Activated CD4-positive, alpha-beta memory T cell treated with anti-CD3 and anti-CD28 coated beads, Interleukin-2, amount 10 ng/mL, durations not matched to agents 7 days and 5 days (primary cell): Measurements from ENCODE around the gene MT1G. TPM values are rescaled to one million over a fixed set of nuclear protein-coding genes. Genes with fewer than 3 reads are reported as not detected.
A peak's percentile ranks its signal among the peaks of the same experiment; 100 is the strongest.
"Not testable (repeated sequence)": the region's sequence is repeated elsewhere in the genome, so short reads cannot be mapped to it uniquely, and the experiment has no call there.

ENCODE experiments used
- CTCF ChIA-PET: fragments of 350-600 bp; sonication (Branson Sonifier 250); formaldehyde crosslinking; loops from one replicate; lab custom pipeline; 2021; ENCODE audit warnings: antibody characterized with exemption, inconsistent platforms; lab: Charles Lee
- POLR2A ChIA-PET: fragments of 350-600 bp; sonication (Branson Sonifier 250); formaldehyde crosslinking; loops from one replicate; lab custom pipeline; 2021; ENCODE audit warnings: antibody characterized with exemption; lab: Charles Lee
- DNase-seq: peaks from one replicate; pipeline ENCODE4 v3.0.0-alpha.2; 2020
- H3K27ac Mint-ChIP-seq: one replicate; pipeline ENCODE4 v1.8.0; 2021; ENCODE audit warnings: mild to moderate bottlenecking, mixed read lengths
- H3K27me3 Mint-ChIP-seq: one replicate; pipeline ENCODE4 v1.8.0; 2021; ENCODE audit warnings: mixed read lengths
- H3K36me3 Mint-ChIP-seq: one replicate; pipeline ENCODE4 v1.8.0; 2021; ENCODE audit warnings: low read depth, mixed read lengths
- H3K4me1 Mint-ChIP-seq: one replicate; pipeline ENCODE4 v1.8.0; 2021; ENCODE audit warnings: mixed read lengths
- H3K4me3 Mint-ChIP-seq: one replicate; pipeline ENCODE4 v1.8.0; 2021; ENCODE audit warnings: mild to moderate bottlenecking, mixed read lengths
- H3K9me3 Mint-ChIP-seq: one replicate; pipeline ENCODE4 v1.8.0; 2021; ENCODE audit warnings: mixed read lengths
- total RNA-seq, 2 experiments: library from RNA; stranded (reverse); gene quantifications; one replicate each; pipeline ENCODE4 v1.2.3, GENCODE V29; 2021

Gene MT1G
- 1 to 10 TPM; 2.2 to 2.9 TPM for total RNA-seq

- peak; percentile 44 for DNase-seq
- H3K36me3 Mint-ChIP-seq: no peaks in the 10 kb centered on the region
- no peaks in the 10 kb centered on the region for H3K9me3 Mint-ChIP-seq
- peak within 1 kb of the TSS; percentile 32 for H3K4me3 Mint-ChIP-seq
- H3K27me3 Mint-ChIP-seq: peaks cover 76% of the 10 kb centered on the region
- peaks cover 28% of the 10 kb centered on the region for H3K4me1 Mint-ChIP-seq
- H3K27ac Mint-ChIP-seq: no peak within 1 kb of the TSS
- CTCF ChIA-PET: no interaction called here
- POLR2A ChIA-PET: interaction anchor here (1.3 kb wide), 3 partner anchors 11 to 86 kb away, joined by 4 to 5 read pairs (median 4); partner anchors contain the start of gene MT1X
These were observed at the start of gene MT1G for GRCh38 chr16:56667581-56668571. Gene MT1G, minus strand, starts transcription at chr16:56668065. Its CDS starts 72 bp downstream, at chr16:56667993.

GRCh38 chr16:56717532-56717931, 49.7 kb upstream of the MT1G start:
- DNase-seq, H3K36me3 Mint-ChIP-seq, H3K4me3 Mint-ChIP-seq, H3K9me3 Mint-ChIP-seq, H3K4me1 Mint-ChIP-seq, H3K27ac Mint-ChIP-seq: not testable (repeated sequence)
- ChIA-PET POLR2A (interaction anchor here (1.2 kb wide), 1 partner anchor 52 kb away, joined by 3 read pairs; no protein-coding TSS in a partner anchor), CTCF (interaction anchor here (2.9 kb wide), 1 partner anchor 16 kb away, joined by 18 read pairs; no protein-coding TSS in a partner anchor)
- H3K27me3 Mint-ChIP-seq: peaks cover 22% of the 10 kb centered on the region

- H3K36me3 Mint-ChIP-seq: no peaks in the 10 kb centered on the region
- no peaks in the 10 kb centered on the region for H3K9me3 Mint-ChIP-seq
- peaks cover 15% of the 10 kb centered on the region for H3K27me3 Mint-ChIP-seq
- no peak overlapping the region for H3K27ac Mint-ChIP-seq
- no peak overlapping the region for H3K4me3 Mint-ChIP-seq
- POLR2A ChIA-PET: interaction anchor here (0.6 kb wide), 1 partner anchor 12 kb away, joined by 4 read pairs; no protein-coding TSS in a partner anchor
- no peak for DNase-seq
- no peaks in the 10 kb centered on the region for H3K4me1 Mint-ChIP-seq
- CTCF ChIA-PET: interaction anchor here (2.9 kb wide), 1 partner anchor 15 kb away, joined by 18 read pairs; no protein-coding TSS in a partner anchor
These were observed 48.9 kb upstream of the MT1G start for GRCh38 chr16:56716761-56717160.

- Mint-ChIP-seq H3K4me1 (no peaks in the 10 kb centered on the region), H3K36me3 (no peaks in the 10 kb centered on the region), H3K27ac (no peak overlapping the region), H3K27me3 (peaks cover 4% of the 10 kb centered on the region), H3K4me3 (no peak overlapping the region), H3K9me3 (no peaks in the 10 kb centered on the region)
- no peak for DNase-seq
- POLR2A ChIA-PET: no interaction called here
- CTCF ChIA-PET: interaction anchor here (2.9 kb wide), 1 partner anchor 14 kb away, joined by 18 read pairs; no protein-coding TSS in a partner anchor
These were observed 47.3 kb upstream of the MT1G start for GRCh38 chr16:56715126-56715525.

- Mint-ChIP-seq H3K4me1 (peaks cover 7% of the 10 kb centered on the region), H3K27ac (no peak overlapping the region), H3K36me3 (no peaks in the 10 kb centered on the region), H3K9me3 (no peaks in the 10 kb centered on the region), H3K27me3 (peaks cover 3% of the 10 kb centered on the region), H3K4me3 (no peak overlapping the region)
- CTCF ChIA-PET: interaction anchor here (1.4 kb wide), 1 partner anchor 12 kb away, joined by 4 read pairs; no protein-coding TSS in a partner anchor
- POLR2A ChIA-PET: no interaction called here
- DNase-seq: no peak
These were observed 45.9 kb upstream of the MT1G start for GRCh38 chr16:56713794-56714193.

DNA sequence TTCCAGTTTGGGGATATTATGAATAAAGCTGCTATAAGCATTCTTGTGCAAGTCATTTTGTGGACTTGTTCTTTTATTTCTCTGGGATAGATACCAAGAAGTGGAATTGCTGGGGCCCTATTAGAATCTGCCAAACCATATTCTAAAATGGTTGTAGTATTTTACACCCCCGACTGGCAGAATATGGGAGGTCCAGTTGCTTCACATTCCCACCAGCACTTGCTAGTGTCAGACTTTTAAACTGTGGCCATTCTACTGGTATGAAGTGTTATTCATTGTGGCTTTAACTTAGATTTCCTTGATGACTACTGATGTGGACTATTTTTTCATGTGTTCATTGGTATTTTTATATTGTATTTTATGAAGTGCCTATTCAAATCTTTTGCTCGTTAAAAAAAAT, 44.0 kb upstream of the MT1G start:
- Mint-ChIP-seq H3K4me1 (peaks cover 17% of the 10 kb centered on the region), H3K27me3 (peaks cover 2% of the 10 kb centered on the region), H3K9me3 (no peaks in the 10 kb centered on the region), H3K4me3 (no peak overlapping the region), H3K27ac (no peak overlapping the region), H3K36me3 (no peaks in the 10 kb centered on the region)
- ChIA-PET POLR2A (no interaction called here), CTCF (no interaction called here)
- DNase-seq: no peak

DNA sequence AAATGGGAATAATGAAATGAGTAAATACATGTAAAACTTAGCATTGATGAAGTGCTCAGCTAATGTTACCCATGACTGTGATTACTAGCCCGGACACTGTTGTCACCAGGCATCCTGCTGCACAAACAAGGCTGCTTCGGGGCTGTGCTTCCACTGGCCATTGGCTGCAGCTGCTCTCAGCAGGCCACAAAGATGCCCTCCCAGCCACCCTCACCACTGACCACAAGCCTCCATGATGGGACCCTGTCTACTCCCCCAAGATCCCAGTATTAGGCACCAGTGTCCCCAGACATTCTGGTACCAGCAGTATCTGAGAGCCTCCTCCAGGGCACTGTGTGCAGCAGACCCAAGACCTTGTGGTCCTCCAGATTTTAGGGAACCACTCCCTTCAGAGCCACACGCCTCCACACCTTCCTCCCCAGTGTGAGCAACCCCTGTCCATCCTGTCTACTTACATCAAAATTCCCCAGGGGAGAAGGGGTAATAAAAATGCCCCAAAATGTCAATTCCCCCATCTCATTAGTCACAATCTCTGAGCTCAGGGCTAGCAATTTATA, 42.4 kb upstream of the MT1G start:
- H3K4me1 Mint-ChIP-seq: peaks cover 17% of the 10 kb centered on the region
- H3K4me3 Mint-ChIP-seq: no peak overlapping the region
- H3K9me3 Mint-ChIP-seq: no peaks in the 10 kb centered on the region
- peaks cover 2% of the 10 kb centered on the region for H3K27me3 Mint-ChIP-seq
- H3K36me3 Mint-ChIP-seq: no peaks in the 10 kb centered on the region
- CTCF ChIA-PET: interaction anchor here (1.5 kb wide), 1 partner anchor 8 kb away, joined by 8 read pairs; no protein-coding TSS in a partner anchor
- POLR2A ChIA-PET: interaction anchor here (0.9 kb wide), 1 partner anchor 221 kb away, joined by 3 read pairs; no protein-coding TSS in a partner anchor
- no peak for DNase-seq
- no peak overlapping the region for H3K27ac Mint-ChIP-seq

GRCh38 chr16:56709443-56710040, 41.7 kb upstream of the MT1G start:
- DNase-seq: no peak
- no peaks in the 10 kb centered on the region for H3K9me3 Mint-ChIP-seq
- H3K36me3 Mint-ChIP-seq: no peaks in the 10 kb centered on the region
- ChIA-PET POLR2A (interaction anchor here (0.9 to 1.7 kb wide), 3 partner anchors 19 to 222 kb away, joined by 3 to 7 read pairs (median 4); partner anchors contain the start of gene MT1X), CTCF (interaction anchor here (1.6 kb wide), 1 partner anchor 133 kb away, joined by 4 read pairs; no protein-coding TSS in a partner anchor)
- H3K27ac Mint-ChIP-seq: no peak overlapping the region
- H3K4me1 Mint-ChIP-seq: peaks cover 17% of the 10 kb centered on the region
- H3K27me3 Mint-ChIP-seq: peaks cover 2% of the 10 kb centered on the region
- H3K4me3 Mint-ChIP-seq: no peak overlapping the region

DNA sequence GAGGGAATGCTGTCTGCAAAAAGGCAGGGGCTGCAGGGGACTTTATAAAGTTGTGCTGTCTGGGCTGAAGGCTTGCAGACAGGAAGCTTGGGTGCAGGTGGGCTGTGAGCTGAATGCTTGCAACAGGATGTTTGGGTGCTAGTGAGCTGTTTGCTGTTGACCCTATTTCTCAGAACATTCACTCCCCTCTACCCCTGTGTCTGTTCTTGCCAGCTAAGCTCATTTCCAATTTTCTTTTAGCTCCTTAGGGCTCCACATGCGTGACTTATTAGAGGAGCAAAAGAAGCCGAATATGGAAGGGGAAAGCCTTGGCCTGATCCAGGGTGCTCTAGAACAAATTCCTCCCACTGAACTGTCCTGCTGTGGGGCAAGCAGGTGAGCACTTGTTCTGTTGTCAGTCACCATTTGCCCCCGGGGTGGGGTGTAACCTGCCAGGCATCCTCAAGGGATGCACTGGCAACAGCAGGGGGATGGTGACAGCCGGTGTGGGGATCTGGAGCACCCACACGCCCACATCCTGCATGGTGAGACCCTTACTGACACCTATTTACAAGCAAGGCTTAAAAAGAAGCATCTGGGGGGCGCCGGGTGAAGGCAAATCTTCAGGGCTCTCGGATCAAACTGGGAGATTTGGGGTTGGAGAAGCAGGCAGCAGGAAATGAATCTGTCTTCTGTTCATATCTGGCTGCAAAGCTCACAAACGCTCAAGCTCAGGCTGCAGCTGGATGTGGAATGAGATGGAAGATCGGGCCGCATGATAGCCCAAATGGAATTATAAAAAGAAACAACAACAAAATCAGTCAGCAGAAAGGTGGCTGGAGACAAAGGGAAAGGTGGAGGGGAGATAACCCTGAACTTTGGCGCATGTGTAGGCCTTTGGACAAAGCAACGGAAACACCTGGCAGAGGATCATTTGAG, 40.9 kb upstream of the MT1G start:
- Mint-ChIP-seq H3K4me3 (no peak overlapping the region), H3K9me3 (no peaks in the 10 kb centered on the region), H3K27me3 (peaks cover 2% of the 10 kb centered on the region), H3K36me3 (no peaks in the 10 kb centered on the region), H3K27ac (peak overlapping the region; percentile 40), H3K4me1 (peaks cover 17% of the 10 kb centered on the region)
- ChIA-PET POLR2A (interaction anchor here (1.3 to 1.7 kb wide), 4 partner anchors 13 to 258 kb away, joined by 3 to 7 read pairs (median 4); partner anchors contain the start of genes MT1X, NUDT21 and OGFOD1), CTCF (interaction anchor here (0.6 to 1.6 kb wide), 4 partner anchors 11 to 1149 kb away, joined by 3 to 4 read pairs (median 4); no protein-coding TSS in a partner anchor)
- peak; percentile 38 for DNase-seq

GRCh38 chr16:56702836-56703235, 35.0 kb upstream of the MT1G start:
- CTCF ChIA-PET: interaction anchor here (0.7 to 4.6 kb wide), 30 partner anchors 8 to 385 kb away, joined by 3 to 107 read pairs (median 6); partner anchors contain the start of genes MT1E, MT1X, MT2A and NUDT21
- H3K27me3 Mint-ChIP-seq: no peaks in the 10 kb centered on the region
- H3K36me3 Mint-ChIP-seq: no peaks in the 10 kb centered on the region
- DNase-seq: no peak
- H3K4me1 Mint-ChIP-seq: peaks cover 10% of the 10 kb centered on the region
- H3K4me3 Mint-ChIP-seq: no peak overlapping the region
- H3K27ac Mint-ChIP-seq: no peak overlapping the region
- POLR2A ChIA-PET: interaction anchor here (1.6 to 3.1 kb wide), 4 partner anchors 20 to 189 kb away, joined by 4 to 20 read pairs (median 13); partner anchors contain the start of genes MT1X and MT2A
- no peaks in the 10 kb centered on the region for H3K9me3 Mint-ChIP-seq

DNA sequence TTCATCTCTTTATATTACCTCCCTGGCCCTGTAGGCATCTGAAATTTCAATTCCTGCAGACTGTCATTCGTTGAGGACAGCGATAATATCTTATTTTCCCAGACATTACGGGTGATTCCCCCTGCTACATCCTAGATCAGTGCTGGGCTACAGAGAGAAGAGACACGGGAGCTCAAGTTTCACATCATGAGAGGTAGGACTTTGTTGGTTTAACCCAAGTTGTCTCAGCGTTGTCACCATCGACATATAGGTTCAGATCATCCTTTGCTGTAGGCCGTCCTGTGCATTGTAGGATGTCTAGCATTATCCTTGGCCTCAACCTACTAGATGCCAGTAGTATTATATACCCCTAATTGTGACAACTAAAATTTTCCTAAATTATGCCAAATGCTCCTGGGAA, 33.7 kb upstream of the MT1G start:
- Mint-ChIP-seq H3K9me3 (no peaks in the 10 kb centered on the region), H3K4me3 (no peak overlapping the region), H3K27me3 (peaks cover 3% of the 10 kb centered on the region), H3K36me3 (no peaks in the 10 kb centered on the region), H3K27ac (no peak overlapping the region), H3K4me1 (peaks cover 8% of the 10 kb centered on the region)
- CTCF ChIA-PET: interaction anchor here (0.7 to 4.6 kb wide), 57 partner anchors 9 to 484 kb away, joined by 3 to 107 read pairs (median 5); partner anchors contain the start of genes MT1E, MT1F, MT1H and MT1X
- POLR2A ChIA-PET: interaction anchor here (0.5 to 3.1 kb wide), 13 partner anchors 15 to 250 kb away, joined by 3 to 20 read pairs (median 5); partner anchors contain the start of genes MT1X, MT2A, NUDT21 and OGFOD1
- DNase-seq: no peak
